GM19467 (cell line): Measurements from ENCODE around the gene TRPC3.

Experiments
- ATAC-seq: cut with Tn5 transposase; IDR thresholded peaks from one replicate; pipeline ENCODE4 v1.9.1; 2021; ENCODE audit warnings: mild to moderate bottlenecking, moderate library complexity; ENCODE audit not compliant: unreplicated experiment

The TRPC3 gene

DNA sequence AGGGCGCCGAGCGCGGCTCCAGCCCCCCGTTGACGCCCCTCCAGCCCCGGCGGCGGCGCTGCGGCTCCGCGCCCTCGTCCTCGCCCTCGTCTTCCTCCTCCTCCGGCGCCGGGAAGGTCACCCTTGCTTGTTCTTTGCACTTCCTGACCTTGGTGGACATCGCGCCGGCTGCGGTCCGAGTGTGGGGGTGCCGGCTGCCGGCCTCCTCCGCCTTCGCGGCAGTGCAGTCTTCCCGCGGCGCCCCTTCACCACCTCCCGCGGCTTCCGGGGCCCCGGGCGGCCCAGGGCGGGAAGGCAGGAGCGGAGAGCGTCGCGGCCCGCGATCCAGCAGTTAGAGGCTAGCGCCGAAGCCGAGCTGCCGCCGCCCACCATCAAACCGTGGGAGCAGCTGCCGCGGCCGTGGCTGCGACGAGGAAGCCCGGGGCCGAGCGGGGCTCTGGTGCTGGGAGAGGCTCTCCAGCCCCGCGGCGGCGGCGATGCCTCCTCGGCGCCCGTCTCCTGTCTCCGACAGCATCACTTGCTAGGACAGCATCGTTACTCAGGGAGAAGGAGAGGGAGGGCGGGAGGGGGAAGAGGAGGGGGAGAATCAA, at the start of gene TRPC3:
Gene TRPC3 (minus strand): TSS at position 540 of the 590 bp plus-strand sequence. CDS start 380 bp downstream, at position 160.
- peak; percentile 38 for ATAC-seq

GRCh38 chr4:122000849-122001248, 49.0 kb upstream of the TRPC3 start:
- no peak for ATAC-seq

GRCh38 chr4:121998024-121998423, 46.2 kb upstream of the TRPC3 start:
- ATAC-seq: no peak

GRCh38 chr4:121995790-121996537, 44.1 kb upstream of the TRPC3 start:
- no peak for ATAC-seq

DNA sequence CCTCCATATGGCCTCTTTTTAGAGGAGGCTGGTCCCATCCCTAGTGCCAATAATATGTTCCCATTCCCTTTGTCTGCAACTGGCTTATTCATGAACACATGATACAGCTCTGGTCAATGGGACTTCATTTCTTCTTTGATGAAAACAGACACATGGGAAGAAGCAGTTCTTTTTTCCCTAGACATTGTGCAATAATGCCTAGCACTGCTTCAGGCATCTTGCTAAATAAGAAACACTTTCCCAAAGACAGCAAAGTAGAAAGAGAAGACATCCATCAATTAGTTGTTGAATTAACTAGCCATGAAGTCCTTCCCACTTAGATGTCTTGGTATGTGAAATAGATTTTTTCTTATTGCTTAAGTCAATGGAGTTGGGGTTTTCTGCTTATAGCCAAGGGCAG, 40.1 kb upstream of the TRPC3 start:
- no peak for ATAC-seq

DNA sequence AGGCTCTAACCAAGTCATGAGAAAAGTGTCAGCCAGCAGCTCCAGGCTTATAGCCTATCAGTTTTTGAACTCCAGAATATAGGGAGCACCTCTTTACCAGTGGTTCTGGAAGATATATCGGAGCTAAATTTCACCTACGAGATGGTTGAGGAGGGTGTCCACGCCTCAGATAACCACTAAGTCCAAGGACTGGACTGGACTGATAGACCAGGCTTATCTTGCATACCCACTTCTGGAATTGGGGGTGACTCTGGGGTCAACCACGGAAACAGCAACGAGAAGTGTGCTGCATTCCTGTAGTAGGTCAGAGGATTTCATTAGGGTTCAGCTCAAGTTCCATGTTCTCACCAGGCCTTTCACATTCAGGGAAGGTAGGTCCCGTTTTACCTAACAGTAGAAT, 38.6 kb upstream of the TRPC3 start:
- no peak for ATAC-seq

GRCh38 chr4:121989715-121990114, 37.9 kb upstream of the TRPC3 start:
- ATAC-seq: no peak

GRCh38 chr4:121988950-121989349, 37.1 kb upstream of the TRPC3 start:
- ATAC-seq: no peak

GRCh38 chr4:121980643-121981042, 28.8 kb upstream of the TRPC3 start:
- ATAC-seq: no peak

- ATAC-seq: peak; percentile 49
Observed at GRCh38 chr4:121978172-121978516, 26.3 kb upstream of the TRPC3 start.

- ATAC-seq: peak; percentile 98
Observed at GRCh38 chr4:121977251-121978171, 25.7 kb upstream of the TRPC3 start.

DNA sequence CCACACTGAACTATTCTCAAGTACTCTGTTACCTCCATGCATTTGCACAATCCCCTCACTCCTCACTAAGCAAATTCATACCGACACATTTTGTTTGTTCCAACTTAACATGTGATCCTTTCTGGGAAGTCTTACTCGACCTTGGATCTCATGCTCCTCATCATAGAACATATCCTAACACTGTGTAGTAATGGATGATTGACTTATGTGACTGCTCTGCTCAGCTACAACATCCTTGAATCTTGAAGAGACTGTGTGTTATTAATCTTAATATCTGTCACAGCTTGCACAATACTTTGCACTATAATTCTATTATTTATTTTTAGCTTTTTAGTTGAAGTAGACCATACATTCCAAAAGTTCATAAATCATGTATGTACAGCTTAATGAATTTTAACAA, 23.9 kb upstream of the TRPC3 start:
- ATAC-seq: no peak

GRCh38 chr4:121973816-121974215, 22.0 kb upstream of the TRPC3 start:
- no peak for ATAC-seq

DNA sequence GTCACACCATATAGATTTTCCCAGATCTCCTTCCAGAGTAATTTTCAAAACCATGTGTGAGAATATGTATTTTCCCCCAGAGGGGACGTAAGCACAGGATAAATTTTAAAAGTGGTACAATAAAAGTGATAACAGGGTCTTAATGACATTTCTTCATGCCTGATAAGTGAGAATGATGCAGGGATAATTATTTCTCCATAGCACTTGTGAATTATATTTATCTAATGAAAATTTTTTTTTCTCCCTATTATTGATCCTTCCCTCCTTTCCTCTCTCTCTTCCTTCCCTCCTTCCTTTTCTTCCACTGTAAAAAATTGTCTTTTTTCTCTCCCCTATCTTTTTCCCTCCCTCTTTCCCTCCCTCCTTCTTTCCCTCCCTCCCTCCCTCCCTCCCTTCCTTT, 17.0 kb upstream of the TRPC3 start:
- no peak for ATAC-seq

DNA sequence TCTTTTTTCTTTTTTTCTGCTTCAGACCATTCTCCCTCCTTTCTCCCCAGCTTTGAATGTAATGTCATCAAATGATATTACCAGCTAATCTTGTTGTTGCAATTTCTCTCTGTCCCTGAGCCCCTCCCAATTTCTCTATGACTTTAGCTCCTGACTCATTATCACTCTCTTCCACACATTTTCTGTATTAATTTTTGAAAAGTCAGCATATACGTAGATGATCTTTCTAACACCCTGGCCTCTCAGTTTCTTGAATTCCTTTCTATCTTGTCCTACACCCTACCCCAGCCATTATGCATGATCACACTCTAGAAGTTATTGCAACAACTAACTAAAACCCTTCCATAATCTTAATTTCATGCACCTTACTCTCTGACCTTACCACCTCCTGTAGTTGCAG, 13.1 kb upstream of the TRPC3 start:
- ATAC-seq: no peak

DNA sequence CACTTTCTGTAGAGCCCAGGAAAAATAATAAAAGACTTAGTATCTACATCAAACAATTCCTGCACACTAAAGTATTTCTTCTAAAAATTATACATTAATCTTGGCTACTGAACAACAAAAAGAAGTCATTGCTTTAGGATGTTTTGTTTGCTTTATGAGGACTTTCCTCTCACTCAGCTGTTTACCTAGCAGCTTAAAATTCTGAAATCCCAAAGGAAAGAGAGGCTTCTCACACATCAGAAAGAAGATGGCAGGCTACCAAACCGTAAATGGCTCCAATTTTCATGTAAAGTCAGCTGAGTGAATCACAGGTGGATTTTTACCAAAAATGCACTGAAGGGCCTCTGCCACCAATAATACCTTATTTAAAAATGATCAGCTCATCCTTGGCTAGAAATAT, 9.0 kb upstream of the TRPC3 start:
- no peak for ATAC-seq

GRCh38 chr4:121958777-121959176, 6.9 kb upstream of the TRPC3 start:
- no peak for ATAC-seq

GRCh38 chr4:121957266-121957665, 5.4 kb upstream of the TRPC3 start:
- ATAC-seq: no peak

DNA sequence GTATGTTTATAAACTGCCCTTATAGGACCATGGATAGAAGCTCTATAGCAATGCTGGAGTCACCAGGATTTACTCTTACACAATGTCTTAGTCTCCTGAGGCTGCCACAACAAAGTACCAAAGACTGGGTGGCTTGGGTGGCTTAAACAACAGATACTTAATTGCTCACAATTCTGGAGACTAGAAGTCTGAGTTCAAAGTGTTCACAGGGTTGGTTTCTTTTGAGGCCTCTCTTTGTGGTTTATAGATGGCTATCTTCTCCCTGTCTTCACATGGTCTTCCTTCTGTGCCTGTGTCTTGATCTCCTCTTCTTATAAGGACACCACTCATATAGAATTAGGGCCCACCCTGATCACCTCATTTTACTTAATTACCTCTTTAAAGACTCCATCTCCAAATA, 2.0 kb upstream of the TRPC3 start:
- no peak for ATAC-seq

DNA sequence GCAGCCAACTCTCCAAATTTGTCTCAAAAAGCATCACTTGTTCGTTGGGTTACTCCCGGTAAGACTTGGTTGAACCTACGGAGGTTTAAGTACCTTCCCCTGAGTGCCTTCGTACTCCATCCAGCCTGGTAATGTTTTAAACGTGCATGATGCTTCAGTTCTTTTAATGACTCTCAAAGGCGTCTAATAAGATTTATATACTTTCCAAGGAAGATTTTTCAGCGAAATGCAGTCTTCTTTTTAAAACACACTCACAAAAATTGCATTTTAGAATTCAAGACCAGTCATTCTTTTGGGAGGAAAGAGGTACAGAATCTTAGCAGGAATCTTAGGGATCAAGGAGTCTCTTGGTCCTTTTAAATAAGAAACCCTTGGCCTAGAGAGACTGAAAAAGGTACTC, 430 bp upstream of the TRPC3 start:
- ATAC-seq: no peak

DNA sequence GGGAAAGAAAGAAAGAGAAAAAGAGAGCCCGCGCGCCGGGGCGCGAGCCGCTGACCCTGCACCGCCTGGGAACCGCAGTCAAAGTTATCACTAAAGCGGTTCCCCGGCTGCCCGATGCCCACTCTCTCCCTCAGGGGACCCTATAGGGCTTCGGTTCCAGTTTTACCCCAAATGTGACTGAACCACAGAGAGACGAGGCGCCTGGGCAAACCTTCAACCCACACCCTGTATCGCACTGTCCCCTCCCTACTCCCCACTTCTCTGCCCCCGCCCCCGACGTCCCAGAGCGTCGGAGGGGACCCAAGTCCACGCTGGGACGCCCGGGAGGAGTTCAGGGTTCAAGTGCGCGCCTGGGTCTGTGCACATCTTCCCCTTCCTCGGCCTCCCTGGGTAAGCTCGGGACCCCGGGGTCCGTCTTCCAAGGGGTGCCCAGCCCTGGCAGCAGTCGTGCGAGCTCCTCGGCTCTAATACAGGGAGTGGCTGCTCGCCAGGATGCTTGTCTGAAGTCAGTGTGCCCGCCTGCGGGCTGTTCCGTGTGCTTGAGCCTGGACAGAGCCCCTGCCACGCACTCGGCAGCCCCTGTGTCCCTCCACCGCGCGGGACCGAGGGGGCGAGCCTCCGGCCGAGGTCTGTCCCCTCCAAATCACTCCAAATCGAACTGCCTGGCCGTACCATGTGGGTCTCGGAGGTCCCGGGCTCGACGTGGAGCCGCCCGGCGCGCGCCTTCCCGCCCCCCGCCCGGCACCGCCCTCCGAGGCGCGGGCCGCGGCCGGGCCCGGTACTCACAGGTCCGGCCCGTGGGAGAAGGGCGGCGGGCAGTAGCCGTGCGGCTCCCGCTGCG, 960 bp downstream of the TRPC3 start:
- ATAC-seq: peak; percentile 18
